Ascending aorta (tissue), 2 donors: ENCODE measurements around the gene ANKRD24. TPM values are rescaled to one million over a fixed set of nuclear protein-coding genes. Genes with fewer than 3 reads are reported as not detected.

ENCODE experiments used
- DNase-seq, 2 donors: peaks; one replicate each; pipeline ENCODE4 v3.0.0-alpha.2; 2019; ENCODE audit warnings: low spot score in 2 of 2
- H3K27ac ChIP-seq, 2 donors: fragments of 200-600 bp; sonication (generic); one replicate each; pipeline ENCODE4 v1.5.1; 2016 to 2017; ENCODE audit warnings: mild to moderate bottlenecking in 1 of 2
- H3K27me3 ChIP-seq: fragments of 200-600 bp; sonication (generic); one replicate; pipeline ENCODE4 v1.5.1; 2017
- H3K36me3 ChIP-seq, 2 donors: fragments of 200-600 bp; sonication (generic); one replicate each; pipeline ENCODE4 v1.5.1; 2016
- H3K4me1 ChIP-seq, 2 donors: fragments of 200-600 bp; sonication (generic); one replicate each; pipeline ENCODE4 v1.5.1; 2016 to 2017; ENCODE audit warnings: mild to moderate bottlenecking in 1 of 2
- H3K4me3 ChIP-seq, 2 donors: fragments of 200-600 bp; sonication (generic); one replicate each; pipeline ENCODE4 v1.5.1; 2016 to 2017; ENCODE audit warnings: mild to moderate bottlenecking in 1 of 2
- H3K9me3 ChIP-seq, 2 donors: fragments of 200-600 bp; sonication (generic); one replicate each; pipeline ENCODE4 v1.5.1; 2016
- CTCF ChIP-seq, 3 experiments: fragments of 200-600 bp in 2 of 3; fragments of 450-650 bp in 1 of 3; sonication (generic) in 2 of 3; IDR thresholded peaks; one replicate each; pipeline ENCODE4 v1.5.1; 2016 to 2019; ENCODE audit warnings: antibody characterized with exemption in 3 of 3, mild to moderate bottlenecking in 1 of 3, moderate library complexity in 1 of 3
- intact Hi-C: fragments of 100-400 bp; cut with DNase I; formaldehyde crosslinking; loops from one replicate; pipeline ENCODE4 v1.15.1; 2023
- total RNA-seq: library from RNA; depleted of rRNA; stranded (reverse); fragments of >200 nt; gene quantifications from one replicate; pipeline ENCODE4 v1.1.0, GENCODE V29; 2016

ANKRD24 gene
- total RNA-seq, 1 donor from 2014 or later, result not detected

- Histone ChIP-seq H3K27me3 (no peaks in the 10 kb centered on the region), H3K4me3 (no peak overlapping the region), H3K9me3 (no peaks in the 10 kb centered on the region), H3K27ac (no peak overlapping the region), H3K4me1 (no peaks in the 10 kb centered on the region), H3K36me3 (peaks cover 68 to 75% of the 10 kb centered on the region in 2 donors)
- TF ChIP-seq CTCF (IDR thresholded peaks at IDR 0.05), result no peak
- intact Hi-C loops, result loop anchor here (5.0 kb wide), 1 partner anchor 87 kb away; no protein-coding TSS in a partner anchor
- no peak for DNase-seq
Observed at GRCh38 chr19:4264812-4265211, 82.3 kb downstream of the ANKRD24 start.

- DNase-seq, result no peak
- Histone ChIP-seq H3K4me1 (no peaks in the 10 kb centered on the region), H3K9me3 (no peaks in the 10 kb centered on the region), H3K36me3 (peaks cover 52 to 70% of the 10 kb centered on the region in 2 donors), H3K27me3 (no peaks in the 10 kb centered on the region), H3K4me3 (no peak overlapping the region), H3K27ac (no peak overlapping the region)
- no peak for TF ChIP-seq CTCF (IDR thresholded peaks at IDR 0.05)
- intact Hi-C loops, result loop anchor here (5.0 kb wide), 1 partner anchor 86 kb away; no protein-coding TSS in a partner anchor
Observed at GRCh38 chr19:4266253-4267000, 83.9 kb downstream of the ANKRD24 start.

- Histone ChIP-seq H3K27ac (no peak overlapping the region), H3K9me3 (no peaks in the 10 kb centered on the region), H3K36me3 (peaks cover 43 to 69% of the 10 kb centered on the region in 2 donors), H3K4me3 (no peak overlapping the region), H3K4me1 (no peaks in the 10 kb centered on the region), H3K27me3 (no peaks in the 10 kb centered on the region)
- peak in 1 of 2 donors; percentile 69 for DNase-seq
- intact Hi-C loops, result loop anchor here (5.0 kb wide), 1 partner anchor 85 kb away; no protein-coding TSS in a partner anchor
- TF ChIP-seq CTCF (IDR thresholded peaks at IDR 0.05), result peak; percentile 77 to 91 (median 79)
Observed at GRCh38 chr19:4267101-4267900, 84.8 kb downstream of the ANKRD24 start.

GRCh38 chr19:4267901-4268815 is 85.7 kb downstream of the ANKRD24 start:
- TF ChIP-seq CTCF (IDR thresholded peaks at IDR 0.05), result no peak
- H3K9me3 ChIP-seq, result no peaks in the 10 kb centered on the region
- H3K4me1 ChIP-seq, result no peaks in the 10 kb centered on the region
- H3K27me3 ChIP-seq, result no peaks in the 10 kb centered on the region
- H3K27ac ChIP-seq, result no peak overlapping the region
- intact Hi-C loops, result loop anchor here (2.0 to 5.0 kb wide), 2 partner anchors 84 to 133 kb away; partner anchors contain the start of gene SH3GL1
- no peak overlapping the region for H3K4me3 ChIP-seq
- no peak for DNase-seq
- peaks cover 36 to 61% of the 10 kb centered on the region in 2 donors for H3K36me3 ChIP-seq
